HCT116 (cell line): ENCODE measurements around the gene XRCC2. TPM values are rescaled to one million over a fixed set of nuclear protein-coding genes. Genes with fewer than 3 reads are reported as not detected.

Source experiments
- ATAC-seq: fragments of 200-7000 bp; cut with Tn5 transposase; 2 replicates; pipeline ENCODE4 v1.9.1; 2020; ENCODE audit warnings: mild to moderate bottlenecking, moderate library complexity
- BruUV-seq: library from RNA; stranded (reverse); fragments of 400-500 nt; replicated peaks from 2 replicates; lab custom pipeline; 2021; lab: Mats Ljungman, UMichigan
- CTCF ChIA-PET: fragments of 300-600 bp; sonication (Branson Sonifier 250); formaldehyde crosslinking; loops from one replicate; lab custom pipeline; 2021; ENCODE audit warnings: antibody characterized with exemption; lab: Charles Lee
- POLR2A ChIA-PET: fragments of 300-600, 350-600 bp; sonication (Branson Sonifier 250); formaldehyde crosslinking; loops from one replicate; lab custom pipeline; 2021; ENCODE audit warnings: antibody characterized with exemption; lab: Charles Lee
- RAD21 ChIA-PET, 2 experiments: fragments of 300-600 bp; sonication (Branson Sonifier 250); formaldehyde crosslinking; loops; one replicate each; lab custom pipeline; 2023; ENCODE audit warnings: low total read pairs in 2 of 2; ENCODE audit not compliant: uncharacterized antibody in 2 of 2, unreplicated experiment in 2 of 2, low non-redundant PET in 1 of 2; lab: Charles Lee
- DNase-seq: peaks from one replicate; pipeline ENCODE4 v3.0.0-alpha.2; 2010; ENCODE audit warnings: low read depth, low spot score
- H2AFZ ChIP-seq: fragments of 200-600 bp; shearing (Covaris generic), sonication (generic); 2 replicates; pipeline ENCODE4 v1.6.1; 2017; ENCODE audit warnings: low read depth, mixed run types, mixed read lengths, antibody characterized with exemption, low read length; ENCODE audit not compliant: poor library complexity, severe bottlenecking
- H3K27ac ChIP-seq: 2 replicates; pipeline ENCODE4 v1.5.1; 2012; ENCODE audit warnings: low read depth, low read length
- H3K27me3 ChIP-seq: fragments of 200-600 bp; sonication (generic); 2 replicates; pipeline ENCODE4 v1.6.1; 2016; ENCODE audit warnings: mixed run types, low read length, mixed read lengths; ENCODE audit not compliant: insufficient read depth
- H3K36me3 ChIP-seq, 2 experiments: fragments of 200-500 bp in 1 of 2; fragments of 200-600 bp in 1 of 2; sonication (Bioruptor generic) in 1 of 2; sonication (generic) in 1 of 2; 2 replicates each; pipeline versions ENCODE4 v1.5.1 to v1.6.1; 2014 to 2016; ENCODE audit warnings: low read length in 2 of 2, inconsistent platforms in 1 of 2, mixed read lengths in 1 of 2, mixed run types in 1 of 2; ENCODE audit not compliant: insufficient read depth in 2 of 2, control insufficient read depth in 1 of 2
- H3K4me1 ChIP-seq, 2 experiments: fragments of 200-600 bp in 1 of 2; sonication (generic) in 1 of 2; 2 replicates each; pipeline versions ENCODE4 v1.5.1 to v1.6.1; 2012 to 2017; ENCODE audit warnings: low read length in 2 of 2, inconsistent platforms in 1 of 2, mild to moderate bottlenecking in 1 of 2, mixed read lengths in 1 of 2, mixed run types in 1 of 2, moderate library complexity in 1 of 2; ENCODE audit not compliant: insufficient read depth in 2 of 2, control insufficient read depth in 1 of 2
- H3K4me2 ChIP-seq: fragments of 200-600 bp; sonication (generic); 2 replicates; pipeline ENCODE4 v1.6.1; 2017; ENCODE audit warnings: mixed run types, low read length, mixed read lengths
- H3K4me3 ChIP-seq, 2 experiments: fragments of 200-600 bp in 1 of 2; sonication (generic) in 1 of 2; replicated peaks in 1 of 2; 2 replicates each; pipeline ENCODE4 v1.5.1; 2011 to 2016; ENCODE audit warnings: low read length in 2 of 2, control low read depth in 1 of 2, low read depth in 1 of 2, mild to moderate bottlenecking in 1 of 2, mixed read lengths in 1 of 2, mixed run types in 1 of 2
- H3K79me2 ChIP-seq: fragments of 200-600 bp; sonication (generic); 2 replicates; pipeline ENCODE4 v1.6.1; 2017; ENCODE audit warnings: mild to moderate bottlenecking, mixed run types, low read length, moderate library complexity, mixed read lengths; ENCODE audit not compliant: insufficient read depth
- H3K9ac ChIP-seq: fragments of 200-600 bp; sonication (generic); 2 replicates; pipeline ENCODE4 v1.6.1; 2016; ENCODE audit warnings: low read length, mixed read lengths
- H3K9me2 ChIP-seq: fragments of 200-600 bp; sonication (generic), shearing (Covaris generic); 2 replicates; pipeline ENCODE4 v1.6.1; 2017; ENCODE audit warnings: mixed run types, mild to moderate bottlenecking, moderate library complexity; ENCODE audit not compliant: insufficient read depth
- H3K9me3 ChIP-seq, 2 experiments: fragments of 200-500 bp in 1 of 2; fragments of 200-600 bp in 1 of 2; sonication (Bioruptor generic) in 1 of 2; sonication (generic) in 1 of 2; 2 replicates each; pipeline ENCODE4 v1.6.1; 2014 to 2017; ENCODE audit warnings: low read length in 2 of 2, mixed read lengths in 2 of 2, inconsistent platforms in 1 of 2, low read depth in 1 of 2, mild to moderate bottlenecking in 1 of 2, mixed run types in 1 of 2, moderate library complexity in 1 of 2; ENCODE audit not compliant: control insufficient read depth in 1 of 2, insufficient read depth in 1 of 2
- H4K20me1 ChIP-seq: fragments of 200-600 bp; sonication (generic), shearing (Covaris generic); 2 replicates; pipeline ENCODE4 v1.6.1; 2017; ENCODE audit warnings: mixed run types, mild to moderate bottlenecking, moderate library complexity; ENCODE audit not compliant: insufficient read depth
- CEBPB ChIP-seq: IDR thresholded peaks from 2 replicates; pipeline ENCODE4 v1.6.1; 2012; ENCODE audit warnings: low read depth
- ELF1 ChIP-seq: IDR thresholded peaks from 2 replicates; pipeline ENCODE4 v1.6.1; 2012; ENCODE audit warnings: low read depth, borderline replicate concordance
- EZH2 ChIP-seq: fragments of 200-600 bp; sonication (generic); IDR thresholded peaks from 2 replicates; pipeline ENCODE4 v1.6.1; 2017; ENCODE audit warnings: antibody characterized with exemption, mixed run types
- EZH2phosphoT487 ChIP-seq: fragments of 200-600 bp; IDR thresholded peaks from 2 replicates; pipeline ENCODE4 v1.6.1; 2018; ENCODE audit warnings: antibody characterized with exemption, borderline replicate concordance
- FOSL1 ChIP-seq: IDR thresholded peaks from 2 replicates; pipeline ENCODE4 v1.6.1; 2012; ENCODE audit warnings: low read depth
- JUND ChIP-seq: IDR thresholded peaks from 2 replicates; pipeline ENCODE4 v1.6.1; 2012
- MAX ChIP-seq: IDR thresholded peaks from 2 replicates; pipeline ENCODE4 v1.6.1; 2012
- POLR2A ChIP-seq: IDR thresholded peaks from 2 replicates; pipeline ENCODE4 v1.7.0; 2011; ENCODE audit warnings: borderline replicate concordance; ENCODE audit not compliant: insufficient read depth, insufficient read length; ENCODE audit errors: extremely low read depth
- POLR2AphosphoS5 ChIP-seq: IDR thresholded peaks from 2 replicates; pipeline ENCODE4 v1.6.1; 2011; ENCODE audit warnings: mild to moderate bottlenecking, low read depth, low read length, moderate library complexity
- RAD21 ChIP-seq: IDR thresholded peaks from 2 replicates; pipeline ENCODE4 v1.6.1; 2012; ENCODE audit warnings: low read depth, mild to moderate bottlenecking
- REST ChIP-seq: IDR thresholded peaks from 2 replicates; pipeline ENCODE4 v1.6.1; 2012; ENCODE audit warnings: low read depth
- SP1 ChIP-seq: IDR thresholded peaks from 2 replicates; pipeline ENCODE4 v1.6.1; 2012; ENCODE audit warnings: low read depth
- SRF ChIP-seq: IDR thresholded peaks from 2 replicates; pipeline ENCODE4 v1.6.1; 2012; ENCODE audit warnings: low read depth
- TCF7L2 ChIP-seq: IDR thresholded peaks from 2 replicates; pipeline ENCODE4 v1.7.0; 2011; ENCODE audit warnings: borderline replicate concordance, inconsistent platforms; ENCODE audit not compliant: insufficient read depth, insufficient read length; ENCODE audit errors: extremely low read depth
- YY1 ChIP-seq: IDR thresholded peaks from 2 replicates; pipeline ENCODE4 v1.6.1; 2011; ENCODE audit warnings: low read length, low read depth, moderate library complexity, mild to moderate bottlenecking; ENCODE audit not compliant: insufficient replicate concordance; ENCODE audit errors: extremely low read depth
- ZFX ChIP-seq: fragments of 450-650 bp; IDR thresholded peaks from 2 replicates; pipeline ENCODE4 v1.6.1; 2017
- ZNF274 ChIP-seq: fragments of 200-500 bp; sonication (Bioruptor generic); IDR thresholded peaks from 2 replicates; pipeline ENCODE4 v1.6.1; 2014; ENCODE audit warnings: mild to moderate bottlenecking, low read depth, low read length, inconsistent platforms
- intact Hi-C: fragments of 100-400 bp; cut with micrococcal nuclease; formaldehyde crosslinking; loops from 2 replicates; pipeline ENCODE4 v1.10.0; 2022
- total RNA-seq: library from RNA; stranded (reverse); gene quantifications from one replicate; pipeline ENCODE4 v1.2.1, GENCODE V29; 2021; ENCODE audit not compliant: unreplicated experiment
- TF ChIP-seq, protein P1 (sequence below): IDR thresholded peaks from 2 replicates; pipeline ENCODE4 v1.6.1; 2012

Gene XRCC2
- total RNA-seq, 1 experiment from 2014 or later, result 14.8 TPM

- no peaks in the 10 kb centered on the region for H3K79me2 ChIP-seq
- ChIA-PET POLR2A (no interaction called here), RAD21 (no interaction called here)
- no peaks in the 10 kb centered on the region for H3K4me1 ChIP-seq
- H3K9me3 ChIP-seq, result no peaks in the 10 kb centered on the region
- H3K36me3 ChIP-seq, result no peaks in the 10 kb centered on the region
- H4K20me1 ChIP-seq, result no peaks in the 10 kb centered on the region
- no peaks in the 10 kb centered on the region for H3K27me3 ChIP-seq
- no peaks in the 10 kb centered on the region for H3K9me2 ChIP-seq
- TF ChIP-seq MAX, result no peak
- TF ChIP-seq, all 23 proteins: peak for 0
- H2AFZ ChIP-seq, result no peak overlapping the region
- BruUV-seq, result no TSS peak
- no peak overlapping the region for H3K4me2 ChIP-seq
- H3K4me3 ChIP-seq, result no peak overlapping the region
- ATAC-seq, result no peak
- no peak overlapping the region for H3K9ac ChIP-seq
- no peak for DNase-seq
- CTCF ChIA-PET, result no interaction called here
- intact Hi-C loops, result no loop called here
- H3K27ac ChIP-seq, result no peak overlapping the region
Observed at GRCh38 chr7:152608656-152609055, 67.3 kb downstream of the XRCC2 start.

DNA sequence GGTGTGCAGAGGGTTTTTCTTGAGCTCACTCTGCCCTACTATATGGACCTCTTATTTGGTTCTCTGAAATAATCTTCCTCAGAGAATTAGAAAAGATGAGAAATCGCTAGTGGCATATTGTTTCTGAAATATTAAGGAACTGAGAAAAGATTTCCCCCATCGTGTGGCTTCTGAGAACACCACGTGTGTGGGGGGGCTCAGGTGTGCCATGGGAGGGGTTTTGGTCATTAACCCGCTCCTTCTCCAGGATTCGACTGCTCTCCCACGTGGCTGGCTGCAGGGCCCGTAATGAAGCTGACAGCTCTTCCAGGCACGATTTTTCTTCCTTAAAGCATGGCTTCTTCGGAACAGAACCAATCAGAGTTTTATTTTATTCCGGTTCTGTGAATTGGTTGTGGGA lies 67.7 kb downstream of the XRCC2 start:
- Histone ChIP-seq H3K4me1 (no peaks in the 10 kb centered on the region), H3K9me2 (no peaks in the 10 kb centered on the region), H3K9me3 (no peaks in the 10 kb centered on the region), H4K20me1 (no peaks in the 10 kb centered on the region), H3K27ac (no peak overlapping the region), H3K79me2 (no peaks in the 10 kb centered on the region), H2AFZ (no peak overlapping the region), H3K9ac (no peak overlapping the region), H3K27me3 (no peaks in the 10 kb centered on the region), H3K36me3 (no peaks in the 10 kb centered on the region), H3K4me2 (no peak overlapping the region), H3K4me3 (no peak overlapping the region)
- POLR2A ChIA-PET, result no interaction called here
- intact Hi-C loops, result no loop called here
- DNase-seq (no peak), ATAC-seq (no peak)
- CTCF ChIA-PET, result no interaction called here
- no TSS peak for BruUV-seq
- RAD21 ChIA-PET, result no interaction called here
- TF ChIP-seq JUND (no peak), ZNF274 (no peak), TCF7L2 (no peak), POLR2AphosphoS5 (no peak), ELF1 (no peak), RAD21 (no peak), YY1 (no peak), CEBPB (no peak), FOSL1 (no peak), EZH2 (no peak), POLR2A (no peak), SRF (no peak), ZFX (no peak), SP1 (no peak), REST (no peak), EZH2phosphoT487 (no peak)
- TF ChIP-seq, protein P1, sequence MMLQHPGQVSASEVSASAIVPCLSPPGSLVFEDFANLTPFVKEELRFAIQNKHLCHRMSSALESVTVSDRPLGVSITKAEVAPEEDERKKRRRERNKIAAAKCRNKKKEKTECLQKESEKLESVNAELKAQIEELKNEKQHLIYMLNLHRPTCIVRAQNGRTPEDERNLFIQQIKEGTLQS, result no peak
